OCI-LY1 (cell line): Measurements from ENCODE around the gene DBR1.

Experiments used
- H2AFZ ChIP-seq: fragments of 200-600 bp; sonication (generic), shearing (Covaris generic); 2 replicates; pipeline ENCODE4 v1.6.0; 2014; ENCODE audit warnings: antibody characterized with exemption, mild to moderate bottlenecking, low read length
- H3F3A ChIP-seq: fragments of 200-600 bp; sonication (generic), shearing (Covaris generic); 2 replicates; pipeline ENCODE4 v1.6.0; 2014; ENCODE audit warnings: mild to moderate bottlenecking, antibody characterized with exemption, low read length, moderate library complexity; ENCODE audit not compliant: insufficient read depth
- H3K27ac ChIP-seq: fragments of 200-600 bp; sonication (generic); 2 replicates; pipeline ENCODE4 v1.5.1; 2014; ENCODE audit warnings: low read length, mixed run types, mild to moderate bottlenecking, low read depth; ENCODE audit not compliant: poor library complexity, severe bottlenecking
- H3K27me3 ChIP-seq: fragments of 200-600 bp; sonication (generic); 2 replicates; pipeline ENCODE4 v1.6.0; 2014; ENCODE audit warnings: antibody characterized with exemption, mild to moderate bottlenecking, low read length, moderate library complexity; ENCODE audit not compliant: insufficient read depth
- H3K36me3 ChIP-seq: fragments of 200-600 bp; sonication (generic); 2 replicates; pipeline ENCODE4 v1.6.1; 2014; ENCODE audit warnings: mild to moderate bottlenecking, antibody characterized with exemption, low read length, moderate library complexity, mixed read lengths; ENCODE audit not compliant: insufficient read depth
- H3K4me1 ChIP-seq: fragments of 200-600 bp; sonication (generic); 2 replicates; pipeline ENCODE4 v1.5.1; 2014; ENCODE audit warnings: mild to moderate bottlenecking, low read length, moderate library complexity; ENCODE audit not compliant: insufficient read depth, severe bottlenecking
- H3K4me2 ChIP-seq: fragments of 200-600 bp; sonication (generic), shearing (Covaris generic); 2 replicates; pipeline ENCODE4 v1.6.1; 2014; ENCODE audit warnings: low read length
- H3K4me3 ChIP-seq: fragments of 200-600 bp; sonication (generic); 2 replicates; pipeline ENCODE4 v1.5.1; 2014; ENCODE audit warnings: low read length, low read depth, mild to moderate bottlenecking, mixed read lengths; ENCODE audit not compliant: poor library complexity, severe bottlenecking
- H3K79me2 ChIP-seq: fragments of 200-600 bp; shearing (Covaris generic); 2 replicates; pipeline ENCODE4 v1.6.1; 2016; ENCODE audit warnings: mixed run types, low read length, mixed read lengths; ENCODE audit not compliant: insufficient read depth
- H3K9ac ChIP-seq: fragments of 200-600 bp; sonication (generic), shearing (Covaris generic); 2 replicates; pipeline ENCODE4 v1.6.1; 2014; ENCODE audit warnings: mild to moderate bottlenecking, low read length, mixed read lengths
- H3K9me2 ChIP-seq: fragments of 200-600 bp; sonication (generic), shearing (Covaris generic); 2 replicates; pipeline ENCODE4 v1.6.1; 2014; ENCODE audit warnings: low read depth, mild to moderate bottlenecking, low read length, mixed read lengths
- H3K9me3 ChIP-seq: fragments of 200-600 bp; shearing (Covaris generic); 2 replicates; pipeline ENCODE4 v1.6.1; 2014; ENCODE audit warnings: low read length, mixed read lengths
- H4K20me1 ChIP-seq: fragments of 200-600 bp; sonication (generic), shearing (Covaris generic); 2 replicates; pipeline ENCODE4 v1.6.0; 2016; ENCODE audit warnings: mild to moderate bottlenecking, low read length; ENCODE audit not compliant: insufficient read depth
- CTCF ChIP-seq: fragments of 200-600 bp; sonication (generic), shearing (Covaris generic); IDR thresholded peaks from 2 replicates; pipeline ENCODE4 v1.5.1; 2017; ENCODE audit warnings: mild to moderate bottlenecking, antibody characterized with exemption, low read length, moderate library complexity, mixed read lengths
- EZH2 ChIP-seq: fragments of 200-600 bp; sonication (generic), shearing (Covaris generic); IDR thresholded peaks from 2 replicates; pipeline ENCODE4 v1.8.0; 2017; ENCODE audit warnings: borderline replicate concordance, mixed run types, mild to moderate bottlenecking, antibody characterized with exemption, low read length, moderate library complexity, mixed read lengths

DBR1 gene

GRCh38 chr3:138114988-138115971 is 59.4 kb downstream of the DBR1 start, which contains the start of gene DZIP1L:
Gene DZIP1L (minus strand): TSS chr3:138115608. CDS start chr3:138103971, 11,637 bp downstream.
- Histone ChIP-seq H3F3A (no peaks in the 10 kb centered on the region), H4K20me1 (no peaks in the 10 kb centered on the region), H3K4me1 (peaks cover 11% of the 10 kb centered on the region), H3K27me3 (peaks cover 4% of the 10 kb centered on the region), H3K4me2 (peak within 1 kb of the TSS; percentile 65), H3K9me2 (no peaks in the 10 kb centered on the region), H3K36me3 (no peaks in the 10 kb centered on the region), H3K79me2 (no peaks in the 10 kb centered on the region), H2AFZ (no peak within 1 kb of the TSS), H3K4me3 (peak within 1 kb of the TSS; percentile 54), H3K27ac (no peak within 1 kb of the TSS), H3K9me3 (no peaks in the 10 kb centered on the region), H3K9ac (peak within 1 kb of the TSS; percentile 14; the same call in 1 of the 2 replicates)
- TF ChIP-seq CTCF (peak; percentile 45), EZH2 (no peak)

GRCh38 chr3:138114431-138114918 is 60.2 kb downstream of the DBR1 start:
- peaks cover 4% of the 10 kb centered on the region for H3K27me3 ChIP-seq
- TF ChIP-seq CTCF (no peak), EZH2 (no peak)
- peaks cover 11% of the 10 kb centered on the region for H3K4me1 ChIP-seq
- no peaks in the 10 kb centered on the region for H3F3A ChIP-seq
- H3K79me2 ChIP-seq = no peaks in the 10 kb centered on the region
- no peak overlapping the region for H3K27ac ChIP-seq
- H3K4me3 ChIP-seq = peak overlapping the region; percentile 54
- no peaks in the 10 kb centered on the region for H3K9me3 ChIP-seq
- no peaks in the 10 kb centered on the region for H4K20me1 ChIP-seq
- no peak overlapping the region for H3K9ac ChIP-seq
- no peaks in the 10 kb centered on the region for H3K36me3 ChIP-seq
- peak overlapping the region; percentile 65 for H3K4me2 ChIP-seq
- H3K9me2 ChIP-seq = no peaks in the 10 kb centered on the region
- H2AFZ ChIP-seq = no peak overlapping the region

- Histone ChIP-seq H4K20me1 (no peaks in the 10 kb centered on the region), H2AFZ (no peak overlapping the region), H3F3A (no peaks in the 10 kb centered on the region), H3K4me1 (peaks cover 11% of the 10 kb centered on the region), H3K79me2 (no peaks in the 10 kb centered on the region), H3K36me3 (no peaks in the 10 kb centered on the region), H3K27ac (no peak overlapping the region), H3K9me2 (no peaks in the 10 kb centered on the region), H3K27me3 (peaks cover 4% of the 10 kb centered on the region), H3K4me2 (no peak overlapping the region), H3K4me3 (no peak overlapping the region), H3K9ac (no peak overlapping the region), H3K9me3 (no peaks in the 10 kb centered on the region)
- no peak for TF ChIP-seq EZH2
- no peak for TF ChIP-seq CTCF
Observed at GRCh38 chr3:138113326-138113725, 61.4 kb downstream of the DBR1 start.
